Limb (tissue), 2 donors: ENCODE results near the gene LDLRAD3.

Experiments
- DNase-seq, 2 donors: peaks; one replicate each; pipeline ENCODE4 v3.0.0-alpha.2; 2016; ENCODE audit errors: extremely low spot score in 2 of 2

LDLRAD3 gene

DNA sequence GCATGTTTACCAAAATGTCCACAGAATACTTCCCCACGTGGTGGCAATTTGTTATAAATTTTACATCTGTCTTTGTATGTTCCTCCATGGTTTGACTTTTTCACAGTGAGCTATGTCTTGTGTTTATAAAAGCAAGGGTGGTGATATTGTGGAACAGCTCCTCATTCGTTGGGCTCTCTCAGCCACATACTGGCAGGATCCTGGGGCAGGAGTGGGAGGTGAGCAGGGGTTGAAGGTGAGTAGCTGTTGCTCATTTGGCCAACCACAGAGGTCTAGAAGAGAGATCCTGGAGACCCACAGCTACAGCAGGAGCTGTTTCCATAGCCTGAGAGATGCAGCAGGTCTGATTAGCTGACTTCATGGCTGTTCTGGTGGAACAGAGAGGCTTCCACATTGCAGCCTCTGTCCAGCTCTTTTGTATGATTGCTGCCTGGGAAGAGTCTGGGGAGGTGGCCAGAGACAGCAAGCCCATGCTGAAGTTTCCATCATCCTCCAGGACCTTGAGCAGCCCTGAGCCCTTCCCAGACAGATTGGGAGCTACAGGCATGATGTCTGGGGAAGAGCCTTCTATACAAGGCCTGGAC is 128.1 kb downstream of the LDLRAD3 start:
- DNase-seq, result no peak

DNA sequence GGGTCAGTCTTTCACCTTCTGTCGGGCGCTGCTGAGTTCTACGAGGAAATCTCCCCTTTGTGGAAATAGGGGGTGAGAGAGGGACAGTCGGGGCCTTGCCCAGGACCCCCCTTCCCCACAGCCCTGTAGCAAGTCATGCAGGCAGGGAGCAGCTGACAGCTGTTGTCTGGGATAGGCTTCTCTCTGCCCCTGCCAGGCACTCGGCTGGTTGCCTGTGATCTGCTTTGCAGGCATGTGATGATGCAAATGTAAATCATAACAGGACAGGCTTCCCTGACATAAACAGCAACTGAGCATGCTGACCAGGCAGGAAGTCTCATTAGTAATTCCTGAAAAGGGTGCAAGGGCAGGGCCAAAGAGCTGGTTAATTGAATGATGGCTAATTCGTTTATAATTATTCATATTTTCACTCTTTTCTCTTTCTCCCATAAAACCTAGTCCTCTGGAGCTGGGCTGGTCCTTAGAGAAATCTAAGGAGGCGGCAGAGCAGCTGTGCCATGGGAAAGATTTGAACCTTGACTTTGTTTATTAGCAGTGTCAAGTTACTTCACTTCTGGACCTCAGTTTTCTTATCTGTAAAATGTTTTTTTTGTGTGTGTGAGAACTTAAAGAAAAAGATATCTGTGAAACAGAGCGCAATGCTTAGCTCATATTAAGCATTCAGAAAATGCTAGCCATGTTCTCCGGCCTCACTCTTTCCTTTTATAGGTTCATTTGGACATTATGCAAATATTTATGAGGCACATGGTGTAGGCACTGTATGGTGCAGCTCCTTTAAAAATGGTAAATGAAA is 129.7 kb downstream of the LDLRAD3 start:
- DNase-seq, result peak; percentile 73 to 77

DNA sequence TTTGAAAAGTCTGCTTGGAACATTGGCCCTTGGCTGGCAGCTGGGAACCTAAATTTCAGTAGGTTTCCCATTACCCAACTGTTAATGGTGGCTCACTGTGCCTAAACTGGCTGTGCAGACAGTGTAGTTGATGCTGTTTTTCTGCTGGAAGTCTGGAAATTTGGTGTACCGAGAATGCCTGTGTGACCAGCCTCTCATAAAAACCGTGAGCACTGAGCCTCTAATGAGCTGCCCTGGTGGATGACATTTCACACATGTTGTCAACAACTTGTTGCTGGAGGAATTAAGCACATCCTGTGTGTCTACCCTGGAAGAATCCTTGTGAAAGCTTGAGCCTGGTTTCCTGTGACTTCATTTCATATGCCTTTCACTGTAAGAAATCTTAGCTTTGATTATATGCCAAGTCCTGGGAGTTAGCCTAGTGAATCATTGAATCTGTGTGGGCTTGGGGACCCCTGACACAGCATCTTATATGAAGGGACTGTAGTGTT is 131.1 kb downstream of the LDLRAD3 start:
- no peak for DNase-seq

DNA sequence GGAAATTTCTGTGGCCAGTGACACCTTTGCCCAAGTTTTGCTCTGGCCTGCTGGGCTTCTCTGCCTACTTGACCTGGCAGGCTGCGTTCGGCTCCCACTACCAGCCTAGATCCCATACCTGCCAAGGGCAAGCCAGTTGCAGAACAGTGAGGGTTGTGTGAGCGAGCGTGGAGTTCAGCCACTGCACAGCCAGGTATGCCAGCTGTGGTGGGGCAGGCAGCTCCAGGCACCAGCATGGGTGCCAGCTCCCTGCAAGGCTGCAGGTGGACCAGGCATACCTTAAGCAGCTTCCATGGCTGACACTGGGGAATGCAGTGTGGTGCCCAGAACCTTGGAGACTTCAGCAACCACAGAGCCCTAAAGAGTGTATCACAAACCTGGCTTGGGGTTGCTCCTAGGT is 133.5 kb downstream of the LDLRAD3 start:
- DNase-seq, result no peak

DNA sequence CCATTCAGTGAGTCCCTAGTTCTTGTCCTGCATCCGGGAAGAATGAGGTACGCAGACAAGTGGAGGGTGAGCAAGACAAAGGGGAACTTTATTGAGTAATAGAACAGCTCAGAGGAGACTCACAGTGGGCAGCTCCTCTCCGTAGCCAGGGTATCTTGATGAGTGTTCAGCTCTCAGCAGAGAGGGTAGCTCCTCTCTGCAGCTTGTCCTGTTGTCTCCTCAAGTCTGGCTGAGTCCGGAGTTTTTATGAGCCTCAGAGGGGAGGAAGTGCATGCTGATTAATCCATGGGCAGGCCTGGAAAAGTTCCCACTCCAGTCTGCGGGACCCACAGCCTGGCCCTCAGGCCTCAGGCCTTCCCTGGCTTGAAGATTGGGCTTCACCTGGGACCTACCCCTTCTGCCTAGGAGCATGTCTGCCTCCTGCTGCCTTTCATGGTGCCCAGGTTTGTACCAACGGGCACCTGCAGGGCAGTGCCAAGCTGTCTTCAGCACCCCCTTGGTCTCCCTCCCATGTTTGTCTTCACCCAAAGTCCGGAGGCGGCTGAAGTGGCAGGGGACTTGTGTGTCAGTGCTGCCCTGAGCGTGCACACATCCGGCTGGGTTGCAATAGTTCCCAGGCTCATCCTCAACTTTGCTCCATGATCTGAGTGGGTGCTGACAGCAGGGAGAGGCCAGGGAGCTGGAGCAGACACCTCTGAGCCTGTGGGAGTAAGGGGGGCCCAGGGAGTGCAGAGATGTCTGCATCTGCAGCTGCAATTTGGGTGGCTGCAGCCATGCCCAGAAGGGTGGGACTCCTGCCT is 134.2 kb downstream of the LDLRAD3 start:
- DNase-seq, result no peak

DNA sequence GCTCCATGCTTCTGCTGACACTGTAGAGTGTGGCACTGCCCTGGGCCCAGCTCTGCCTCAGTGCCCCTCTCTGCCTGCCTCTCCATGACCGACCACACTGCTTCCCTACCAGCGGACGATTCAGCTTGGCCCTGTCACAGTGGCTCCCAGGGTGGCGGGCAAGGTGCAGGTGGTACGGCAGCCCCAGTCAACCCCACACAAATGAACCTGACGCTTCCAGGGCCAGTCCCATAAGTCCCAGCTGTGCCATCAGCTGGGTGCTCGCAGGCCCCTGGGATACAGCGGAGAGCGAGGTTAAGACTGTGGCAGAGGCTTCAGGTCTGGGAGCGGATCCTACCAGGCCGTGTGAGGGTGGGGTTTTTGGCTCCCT is 134.8 kb downstream of the LDLRAD3 start:
- DNase-seq, result no peak

DNA sequence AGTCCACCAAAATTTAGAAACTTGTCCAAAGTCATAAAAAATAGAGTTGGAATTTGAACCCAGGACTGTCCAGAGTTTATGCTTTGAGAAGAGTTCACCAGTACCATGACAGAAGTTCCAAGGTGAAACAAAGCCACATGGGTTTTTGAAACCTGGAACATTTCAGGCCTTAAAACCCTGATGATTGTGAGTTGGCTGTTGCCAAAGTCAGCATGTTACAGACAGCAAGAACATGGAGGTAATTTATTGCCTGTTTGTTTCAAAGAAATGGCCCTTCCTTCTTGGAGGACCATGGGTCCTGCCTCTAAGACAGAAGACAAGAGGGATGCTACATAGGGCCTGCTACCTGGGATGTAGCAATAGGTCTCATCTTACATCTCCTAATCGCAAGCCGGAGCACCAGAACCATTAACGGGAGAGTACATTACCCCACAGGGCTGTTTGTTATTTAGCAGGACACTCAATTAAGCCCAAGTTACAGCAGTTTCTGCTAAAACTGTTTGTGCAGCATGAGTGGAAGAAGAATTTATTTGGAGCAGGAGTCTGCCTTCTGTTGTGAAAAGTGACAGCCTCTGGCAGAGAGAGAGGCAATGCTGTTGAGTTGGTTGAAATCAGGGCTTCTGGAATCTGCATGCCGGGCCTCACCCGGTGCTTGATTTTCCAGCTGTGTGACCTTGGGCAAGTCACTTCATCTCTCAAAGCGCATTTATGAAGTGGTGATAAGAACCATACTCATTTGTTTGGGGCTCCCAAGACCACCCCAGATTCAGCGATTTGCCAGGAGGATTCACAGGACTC is 136.2 kb downstream of the LDLRAD3 start:
- no peak for DNase-seq

DNA sequence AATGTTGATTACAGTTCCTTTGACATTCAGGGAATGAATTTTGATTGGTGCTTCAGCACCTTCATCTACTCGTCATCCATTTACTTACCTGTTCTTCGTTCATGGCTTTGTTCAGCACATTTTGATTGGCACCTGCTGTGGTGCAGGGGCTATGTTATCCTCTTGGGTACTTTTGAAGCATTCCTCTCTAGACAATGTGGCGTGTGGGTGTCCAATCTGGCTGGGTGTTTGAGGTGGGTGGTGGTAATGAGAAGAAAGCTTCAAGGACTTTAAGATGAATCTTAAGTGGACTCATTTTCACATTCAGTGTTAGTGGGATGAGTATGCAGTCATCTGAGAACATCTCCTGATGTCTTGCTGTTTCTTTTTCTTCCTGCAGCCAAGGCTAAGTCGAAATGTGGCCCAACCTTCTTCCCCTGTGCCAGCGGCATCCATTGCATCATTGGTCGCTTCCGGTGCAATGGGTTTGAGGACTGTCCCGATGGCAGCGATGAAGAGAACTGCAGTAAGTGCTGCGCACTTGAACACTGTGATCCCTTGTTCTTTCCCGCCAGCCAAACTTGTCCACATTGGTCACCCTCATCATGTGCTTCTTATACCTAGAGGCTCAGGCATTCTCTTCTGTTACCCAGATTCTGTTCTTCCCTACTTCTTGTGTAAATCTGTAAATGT is 137.5 kb downstream of the LDLRAD3 start:
- no peak for DNase-seq

DNA sequence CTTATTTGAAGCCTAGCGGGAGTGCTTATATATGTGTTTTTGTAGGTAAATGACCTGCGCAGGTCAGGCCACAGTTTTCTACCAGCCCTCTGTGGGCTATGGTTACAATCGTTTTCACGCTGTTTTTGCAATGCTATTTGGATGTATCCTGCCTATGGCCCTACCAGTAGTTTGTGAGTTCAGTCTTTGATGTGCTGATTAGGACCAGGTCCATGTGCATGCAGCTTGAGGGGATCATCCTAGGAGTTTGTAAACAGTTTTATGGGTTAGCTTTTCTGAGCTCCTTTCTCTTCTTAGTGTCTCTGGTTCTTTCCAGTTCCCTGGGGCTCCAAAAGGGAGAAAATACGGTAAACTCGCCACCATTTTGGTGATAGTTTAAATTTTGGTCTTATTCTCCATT is 142.5 kb downstream of the LDLRAD3 start:
- DNase-seq, result no peak

DNA sequence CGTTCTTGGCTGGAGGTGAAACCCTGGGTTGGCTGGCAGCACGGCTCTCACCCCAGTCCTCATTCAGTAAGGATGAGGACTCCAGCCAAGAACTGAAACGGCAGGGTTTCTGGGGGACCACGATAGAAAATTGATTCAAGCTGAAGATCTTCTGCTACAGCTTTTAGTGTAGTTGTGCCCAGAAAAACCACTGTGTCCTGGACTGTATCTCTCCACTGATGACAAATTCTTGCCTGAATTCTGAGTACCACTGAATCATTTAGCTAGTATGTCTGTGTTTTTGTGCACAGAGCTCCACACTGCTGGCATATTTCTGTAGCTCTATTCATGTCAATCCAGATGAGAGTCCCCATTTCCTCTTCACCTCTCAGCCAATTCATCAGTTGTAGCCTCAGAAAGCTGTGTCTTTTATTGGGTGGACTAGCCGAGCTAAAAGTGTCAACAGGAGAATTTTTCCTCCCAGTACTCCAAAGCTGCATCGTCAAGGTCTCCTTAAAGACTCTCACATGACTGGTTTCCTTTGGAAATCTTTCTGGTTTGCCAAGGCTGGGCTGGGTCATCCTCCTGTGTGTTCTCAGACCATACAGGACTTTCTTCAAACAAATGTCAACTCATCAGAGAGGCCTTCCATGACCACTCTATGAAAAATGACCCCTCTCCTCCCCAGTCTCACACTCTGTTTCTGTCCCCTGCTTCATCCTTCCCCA is 144.6 kb downstream of the LDLRAD3 start:
- no peak for DNase-seq

DNA sequence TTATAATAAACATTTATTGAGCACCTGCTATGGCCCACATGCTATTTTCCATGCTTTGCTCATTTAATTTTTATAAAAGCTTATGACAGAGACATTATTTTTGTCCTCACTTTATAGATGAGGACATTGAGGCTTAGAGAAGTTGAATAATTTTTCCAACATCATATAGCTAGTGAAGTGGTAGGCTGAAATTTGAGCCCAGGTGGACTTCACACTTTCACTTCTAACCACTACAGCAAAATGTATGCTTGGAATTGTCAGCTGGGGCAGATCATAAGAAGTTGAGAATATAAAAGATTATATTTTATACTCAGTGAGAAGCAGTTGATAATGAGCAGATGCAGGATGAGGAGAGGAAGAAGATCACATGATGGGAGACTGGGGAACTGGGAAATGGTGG is 146.1 kb downstream of the LDLRAD3 start:
- DNase-seq, result no peak

DNA sequence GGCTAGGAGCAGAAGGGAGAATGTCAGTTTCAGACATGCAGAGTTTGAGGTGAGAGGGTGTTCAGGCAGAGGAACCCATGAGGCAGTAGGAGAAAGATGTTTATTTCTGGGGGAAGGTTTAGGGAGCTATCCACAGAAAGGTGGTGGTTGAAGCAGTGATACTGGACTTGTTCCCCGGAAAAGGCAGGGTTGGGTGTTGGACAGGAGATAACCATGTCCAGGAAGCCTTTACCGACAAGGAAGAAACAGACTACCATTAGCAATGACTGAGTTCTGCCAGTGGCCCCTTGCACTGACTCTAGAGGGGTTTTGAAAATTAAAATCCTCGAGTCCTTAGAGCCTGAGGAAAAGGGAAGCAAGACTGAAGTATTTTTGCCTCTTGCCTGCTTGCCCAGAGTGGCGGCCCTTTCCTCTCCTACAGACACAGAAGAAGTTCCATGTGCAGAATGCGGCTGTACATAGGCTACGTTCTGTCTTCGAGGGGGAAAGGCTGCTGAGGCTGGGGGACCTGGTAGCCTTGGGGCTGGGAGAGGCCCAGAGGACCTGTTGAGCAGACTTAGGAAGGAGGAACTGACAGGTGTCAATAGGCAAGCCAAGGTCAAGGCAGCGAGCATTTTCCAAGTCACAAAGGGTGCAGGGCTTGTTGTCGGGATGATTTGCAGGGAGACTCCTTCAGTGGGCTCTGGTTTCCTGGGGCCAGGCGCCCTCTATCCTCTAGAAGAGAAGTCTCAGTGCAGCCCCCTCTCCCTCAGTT is 146.7 kb downstream of the LDLRAD3 start:
- no peak for DNase-seq

DNA sequence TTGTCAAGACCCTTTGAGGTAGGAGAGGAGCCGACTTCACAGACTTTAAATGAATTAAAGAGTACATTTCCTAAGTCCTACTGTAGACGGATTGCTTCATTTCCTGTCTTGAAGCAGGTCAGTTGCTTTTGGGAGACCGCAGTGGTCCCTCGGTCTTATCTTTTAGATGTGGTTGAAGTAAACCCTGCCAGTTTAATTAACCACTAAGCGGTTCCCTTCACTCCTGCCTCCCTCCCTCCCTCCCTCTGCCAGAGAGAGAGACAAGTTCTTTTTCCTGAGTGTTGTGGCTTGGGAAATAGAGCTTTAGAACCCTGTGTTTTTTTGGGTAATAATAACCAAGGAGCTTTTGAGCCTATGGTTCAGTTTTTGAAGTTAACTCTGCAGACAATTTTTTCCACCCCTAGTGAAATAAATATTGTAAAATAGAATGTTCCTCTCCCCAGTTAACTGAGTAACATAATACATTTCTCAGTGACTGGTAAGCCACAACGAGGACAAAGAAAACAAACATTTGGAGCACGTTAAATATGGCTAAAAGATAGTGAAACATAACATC is 147.5 kb downstream of the LDLRAD3 start:
- DNase-seq, result no peak

DNA sequence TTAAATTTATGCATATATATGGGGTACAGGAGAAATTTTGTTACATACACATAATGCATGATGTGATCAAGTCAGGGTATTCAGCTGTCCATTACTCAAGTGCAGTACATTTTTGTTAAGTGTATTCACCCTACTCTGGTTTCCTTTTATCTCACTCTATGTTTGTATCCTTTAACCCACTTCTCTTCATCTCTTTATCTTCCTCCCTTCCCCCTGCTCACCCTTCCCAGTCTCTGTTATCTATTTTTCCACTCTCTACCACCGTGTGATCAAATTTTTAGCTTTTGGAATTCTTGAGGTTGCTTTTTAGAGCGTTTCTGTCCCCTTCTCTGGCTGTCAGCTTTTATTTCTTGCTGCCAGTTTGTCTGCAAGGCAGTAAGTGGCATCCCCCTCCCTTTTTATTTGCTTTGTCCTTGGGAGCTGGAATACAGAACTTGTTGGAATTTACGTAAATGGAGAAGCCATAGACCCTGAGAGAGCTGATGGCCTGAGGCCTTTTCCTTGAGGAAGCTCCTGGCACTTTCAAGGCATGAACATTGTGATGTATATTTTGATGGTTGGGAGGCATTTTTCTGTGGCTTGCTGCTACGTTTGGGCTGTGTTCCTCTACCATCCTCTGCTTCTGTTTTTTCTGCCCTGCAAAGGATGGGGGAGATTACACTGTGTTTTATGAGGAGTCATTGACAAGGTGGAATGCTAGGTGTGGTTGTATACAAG is 148.6 kb downstream of the LDLRAD3 start:
- DNase-seq, result no peak

DNA sequence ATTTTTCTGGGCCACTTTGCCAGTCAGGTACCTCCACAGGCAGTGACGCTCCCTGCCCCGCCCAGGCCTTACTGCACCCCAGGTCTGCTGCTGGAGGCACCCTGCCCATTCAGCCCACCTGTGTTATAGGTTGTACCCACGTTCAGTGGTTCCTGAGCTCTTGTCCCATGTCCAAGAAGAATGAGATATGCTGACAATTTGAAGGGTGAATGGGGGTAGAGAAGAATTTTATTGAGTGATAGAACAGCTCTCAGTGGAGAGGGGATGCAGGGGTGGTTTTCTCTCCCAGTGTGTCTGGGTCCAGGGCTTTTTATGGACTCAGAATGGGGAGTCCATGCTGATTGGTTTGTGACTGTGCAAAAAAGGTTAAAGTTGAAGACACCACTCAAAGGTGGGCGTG is 149.7 kb downstream of the LDLRAD3 start:
- DNase-seq, result no peak

DNA sequence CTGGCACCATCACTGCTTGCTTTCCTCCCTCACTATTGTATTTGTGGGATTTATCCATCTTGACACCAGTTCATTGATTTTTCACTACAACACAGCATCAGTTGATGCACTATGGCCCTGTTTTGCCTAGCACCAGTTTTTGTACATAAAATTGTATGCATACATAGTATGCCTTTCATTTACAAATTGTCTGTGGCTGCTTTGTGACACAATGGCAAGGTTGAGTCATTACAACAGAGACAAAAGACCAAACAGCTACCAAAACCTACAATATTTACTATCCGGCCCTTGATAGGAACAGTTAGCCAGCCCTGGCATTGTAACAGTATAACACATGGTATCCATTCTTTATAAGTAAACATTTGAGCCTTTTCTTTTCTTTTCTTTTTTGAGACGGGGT is 150.3 kb downstream of the LDLRAD3 start:
- DNase-seq, result no peak

DNA sequence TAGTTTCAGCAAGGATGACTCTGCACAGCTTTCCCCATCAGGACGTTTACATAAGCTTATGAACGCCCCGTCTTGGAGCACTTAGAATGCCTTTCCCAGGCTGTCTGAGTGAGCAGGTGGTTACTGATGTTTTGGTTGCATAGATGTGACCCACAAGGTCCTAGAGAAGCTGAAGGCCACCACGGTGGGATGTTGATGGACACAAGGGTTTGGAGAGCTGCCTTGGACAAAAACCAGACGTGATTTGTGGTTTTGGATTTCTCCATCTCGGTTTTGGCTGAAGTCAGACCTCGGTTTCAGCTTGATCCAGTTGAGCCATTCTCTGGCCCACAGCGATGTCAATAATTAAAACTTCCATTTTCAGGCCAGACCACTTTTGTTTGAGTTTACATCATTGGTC is 151.9 kb downstream of the LDLRAD3 start:
- no peak for DNase-seq

DNA sequence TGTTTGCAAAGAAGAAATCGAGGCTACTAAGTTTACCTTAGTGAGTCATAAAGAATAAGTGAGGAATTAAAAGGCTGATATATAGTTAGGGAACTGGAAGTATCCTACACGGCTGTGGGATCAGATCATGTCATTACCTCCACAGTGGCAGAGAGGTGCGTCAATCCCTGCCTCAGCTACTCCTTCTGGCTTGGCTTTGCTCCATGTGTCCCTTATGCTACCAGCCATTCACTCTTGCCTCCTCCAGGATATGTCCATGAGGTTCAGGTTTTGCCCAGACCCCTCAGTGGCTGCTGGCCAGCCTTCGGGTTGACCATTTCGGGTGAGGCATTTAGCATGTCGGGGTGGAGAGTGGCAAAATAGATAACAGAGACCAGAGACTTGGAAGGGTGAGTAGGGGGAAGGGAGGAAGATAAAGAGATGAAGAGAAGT is 153.4 kb downstream of the LDLRAD3 start:
- DNase-seq, result no peak

DNA sequence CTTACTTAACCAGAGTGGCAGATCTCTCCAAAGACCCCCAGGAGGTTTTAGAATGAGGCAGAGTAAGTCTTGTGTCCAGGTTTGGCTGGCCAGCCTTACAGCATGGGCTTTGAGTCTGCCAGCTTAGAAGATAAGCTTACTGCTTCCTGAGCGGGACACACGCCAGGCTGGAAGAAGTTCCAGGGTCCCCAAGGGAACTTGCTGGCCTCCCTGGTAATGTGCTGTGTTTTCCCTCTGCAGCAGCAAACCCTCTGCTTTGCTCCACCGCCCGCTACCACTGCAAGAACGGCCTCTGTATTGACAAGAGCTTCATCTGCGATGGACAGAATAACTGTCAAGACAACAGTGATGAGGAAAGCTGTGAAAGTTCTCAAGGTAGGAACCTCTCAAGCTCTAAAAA is 154.2 kb downstream of the LDLRAD3 start:
- no peak for DNase-seq
